ENCODE measurements around the gene TSHZ2. TPM values are rescaled to one million over a fixed set of nuclear protein-coding genes. Genes with fewer than 3 reads are reported as not detected.

TSHZ2 gene
- total RNA-seq, 1 experiment from 2014 or later, result 0.07 TPM

GRCh38 chr20:53124075-53124551 is 152.0 kb downstream of the TSHZ2 start:
- Histone ChIP-seq H2AFZ (ENCODE audit: low read depth, low read length, poor library complexity, severe bottlenecking) (no peak overlapping the region), H3K79me2 (ENCODE audit: insufficient read depth, low read length) (no peaks in the 10 kb centered on the region), H3K27me3 (ENCODE audit: insufficient read depth, low read length) (peaks cover 24% of the 10 kb centered on the region), H3K9me2 (ENCODE audit: insufficient read depth) (no peaks in the 10 kb centered on the region), H3K4me3 (replicated peaks in 1 of 2; ENCODE audit: low read depth in 1 of 2, low read length in 2 of 2) (no peak overlapping the region), H3K4me1 (ENCODE audit: control insufficient read depth in 1 of 2, insufficient read depth in 2 of 2, low read length in 2 of 2) (no peaks in the 10 kb centered on the region), H3K27ac (ENCODE audit: low read depth, low read length) (no peak overlapping the region), H3K4me2 (ENCODE audit: low read length) (no peak overlapping the region), H4K20me1 (ENCODE audit: insufficient read depth) (no peaks in the 10 kb centered on the region), H3K9me3 (ENCODE audit: control insufficient read depth in 1 of 2, insufficient read depth in 1 of 2, low read depth in 1 of 2, low read length in 2 of 2) (no peaks in the 10 kb centered on the region), H3K36me3 (ENCODE audit: control insufficient read depth in 1 of 2, insufficient read depth in 2 of 2, low read length in 2 of 2) (no peaks in the 10 kb centered on the region), H3K9ac (ENCODE audit: low read length) (no peak overlapping the region)
- CTCF ChIA-PET, result no interaction called here
- TF ChIP-seq FOSL1 (IDR thresholded peaks at IDR 0.05; ENCODE audit: low read depth) (no peak), ZBTB33 (IDR thresholded peaks at IDR 0.05; ENCODE audit: extremely low read depth, insufficient replicate concordance, low read length) (no peak), MAX (IDR thresholded peaks at IDR 0.05) (no peak), EZH2 (IDR thresholded peaks at IDR 0.05) (no peak), ELF1 (IDR thresholded peaks at IDR 0.05; ENCODE audit: borderline replicate concordance, low read depth) (no peak), POLR2AphosphoS5 (IDR thresholded peaks at IDR 0.05; ENCODE audit: low read depth, low read length) (no peak), RAD21 (IDR thresholded peaks at IDR 0.05; ENCODE audit: low read depth) (no peak; the same call in 1 of the 2 replicates), TCF7L2 (IDR thresholded peaks at IDR 0.05; ENCODE audit: borderline replicate concordance, extremely low read depth, insufficient read depth, insufficient read length) (no peak), ATF3 (IDR thresholded peaks at IDR 0.05) (no peak), ZNF274 (IDR thresholded peaks at IDR 0.05; ENCODE audit: low read depth, low read length) (no peak), SP1 (IDR thresholded peaks at IDR 0.05; ENCODE audit: low read depth) (no peak), ZFX (IDR thresholded peaks at IDR 0.05) (no peak), CBX3 (IDR thresholded peaks at IDR 0.05; ENCODE audit: low read depth) (no peak), SIN3A (IDR thresholded peaks at IDR 0.05; ENCODE audit: low read depth) (no peak), YY1 (IDR thresholded peaks at IDR 0.05; ENCODE audit: extremely low read depth, insufficient replicate concordance, low read depth, low read length) (no peak), CEBPB (IDR thresholded peaks at IDR 0.05; ENCODE audit: low read depth) (no peak), SRF (IDR thresholded peaks at IDR 0.05; ENCODE audit: low read depth) (no peak), EGR1 (IDR thresholded peaks at IDR 0.05; ENCODE audit: low read depth) (no peak), JUND (IDR thresholded peaks at IDR 0.05) (no peak)
- ATAC-seq, result no peak
- BruUV-seq (replicated peaks), result no TSS peak
- intact Hi-C loops (cut with micrococcal nuclease), result no loop called here
- RAD21 ChIA-PET (ENCODE audit: low non-redundant PET in 1 of 2, low total read pairs in 2 of 2, uncharacterized antibody in 2 of 2, unreplicated experiment in 2 of 2), result no interaction called here
- POLR2A ChIA-PET, result no interaction called here
- DNase-seq (ENCODE audit: low read depth, low spot score), result no peak

Data from HCT116 (cell line).